Common myeloid progenitor, CD34-positive (primary cell): ENCODE results near the gene RPS2.

Source experiments
- CTCF ChIA-PET: fragments of 350-600 bp; sonication (Branson Sonifier 250); formaldehyde crosslinking; loops from one replicate; lab custom pipeline; 2021; ENCODE audit warnings: antibody characterized with exemption; lab: Charles Lee
- POLR2A ChIA-PET: fragments of 350-600 bp; sonication (Branson Sonifier 250); formaldehyde crosslinking; loops from one replicate; lab custom pipeline; 2021; ENCODE audit warnings: antibody characterized with exemption; lab: Charles Lee
- DNase-seq, 3 donors: peaks; one replicate each; pipeline versions ENCODE4 v3.0.0 to v3.0.0-alpha.2; 2013
- H3K27ac ChIP-seq, 2 experiments: 1 replicate in 1 of 2; 2 replicates in 1 of 2; pipeline ENCODE4 v1.7.0; 2013; ENCODE audit warnings: inconsistent platforms in 2 of 2, low read length in 2 of 2, mild to moderate bottlenecking in 2 of 2, low read depth in 1 of 2, moderate library complexity in 1 of 2; ENCODE audit not compliant: severe bottlenecking in 2 of 2, insufficient read depth in 1 of 2, poor library complexity in 1 of 2
- H3K27me3 ChIP-seq, 5 experiments: replicated peaks in 2 of 5; 1 replicate in 3 of 5; 2 replicates in 2 of 5; pipeline versions ENCODE4 v1.6.1 to v1.7.0; 2013; ENCODE audit warnings: low read length in 4 of 5, mild to moderate bottlenecking in 2 of 5, moderate library complexity in 2 of 5, inconsistent platforms in 1 of 5; ENCODE audit not compliant: insufficient read depth in 5 of 5, control insufficient read depth in 4 of 5
- H3K36me3 ChIP-seq, 4 experiments: 1 replicate in 2 of 4; 2 replicates in 2 of 4; pipeline versions ENCODE4 v1.6.1 to v1.7.0; 2013; ENCODE audit warnings: low read length in 3 of 4, control low read depth in 1 of 4, mild to moderate bottlenecking in 1 of 4; ENCODE audit not compliant: control insufficient read depth in 4 of 4, insufficient read depth in 4 of 4
- H3K4me1 ChIP-seq, 4 experiments: 1 replicate in 3 of 4; 2 replicates in 1 of 4; pipeline versions ENCODE4 v1.6.1 to v1.7.1; 2013; ENCODE audit warnings: low read length in 3 of 4, mild to moderate bottlenecking in 3 of 4, control low read depth in 1 of 4, inconsistent platforms in 1 of 4, moderate library complexity in 1 of 4; ENCODE audit not compliant: control insufficient read depth in 4 of 4, insufficient read depth in 4 of 4; ENCODE audit errors: control extremely low read depth in 1 of 4
- H3K4me3 ChIP-seq, 7 experiments: 1 replicate in 4 of 7; 2 replicates in 3 of 7; pipeline versions ENCODE4 v1.5.1 to v1.7.0; 2013; ENCODE audit warnings: mild to moderate bottlenecking in 7 of 7, low read length in 6 of 7, moderate library complexity in 6 of 7, inconsistent platforms in 2 of 7, low read depth in 2 of 7, control low read depth in 1 of 7; ENCODE audit not compliant: insufficient read depth in 4 of 7, control insufficient read depth in 1 of 7; ENCODE audit errors: extremely low read depth in 1 of 7
- H3K9me3 ChIP-seq, 5 experiments: 1 replicate in 4 of 5; 2 replicates in 1 of 5; pipeline versions ENCODE4 v1.6.1 to v1.7.1; 2013; ENCODE audit warnings: low read length in 4 of 5, mild to moderate bottlenecking in 2 of 5, inconsistent platforms in 1 of 5, low read depth in 1 of 5, moderate library complexity in 1 of 5; ENCODE audit not compliant: control insufficient read depth in 4 of 5, insufficient read depth in 2 of 5; ENCODE audit errors: control extremely low read depth in 1 of 5
- WGBS: methylation state at CpG from one replicate; pipeline ENCODE4 v1.1.5; 2013; ENCODE audit not compliant: insufficient coverage; 5-methylcytosine and 5-hydroxymethylcytosine counted together

The RPS2 gene

GRCh38 chr16:1917665-1918350 is 46.8 kb downstream of the RPS2 start:
- Histone ChIP-seq H3K9me3 (peaks cover 0 to 3% (median 0%) of the 10 kb centered on the region in 5 experiments), H3K36me3 (no peaks in the 10 kb centered on the region), H3K27me3 (peaks cover 5 to 99% (median 45%) of the 10 kb centered on the region in 5 experiments), H3K4me1 (peaks cover 0 to 3% (median 2%) of the 10 kb centered on the region in 4 experiments), H3K4me3 (no peak overlapping the region), H3K27ac (no peak overlapping the region)
- WGBS = 2% methylated on average over 74 of the region's 81 CpGs
- CTCF ChIA-PET = no interaction called here
- no peak for DNase-seq
- POLR2A ChIA-PET = no interaction called here

GRCh38 chr16:1917056-1917664 is 47.5 kb downstream of the RPS2 start:
- CTCF ChIA-PET = no interaction called here
- Histone ChIP-seq H3K27ac (no peak overlapping the region), H3K36me3 (no peaks in the 10 kb centered on the region), H3K9me3 (peaks cover 0 to under 1% (median 0%) of the 10 kb centered on the region in 5 experiments), H3K4me3 (no peak overlapping the region), H3K4me1 (peaks cover 0 to 3% (median 2%) of the 10 kb centered on the region in 4 experiments), H3K27me3 (peaks cover under 1 to 92% (median 41%) of the 10 kb centered on the region in 5 experiments)
- DNase-seq = no peak
- POLR2A ChIA-PET = interaction anchor here (0.6 kb wide), 1 partner anchor 133 kb away, joined by 3 read pairs; no protein-coding TSS in a partner anchor
- 6% methylated on average over 22 of the region's 22 CpGs for WGBS

GRCh38 chr16:1916640-1916990 is 48.0 kb downstream of the RPS2 start:
- no peak for DNase-seq
- H3K9me3 ChIP-seq = no peaks in the 10 kb centered on the region
- 8% methylated on average over 2 of the region's 5 CpGs for WGBS
- peaks cover 0 to 87% (median 41%) of the 10 kb centered on the region in 5 experiments for H3K27me3 ChIP-seq
- no peaks in the 10 kb centered on the region for H3K36me3 ChIP-seq
- no peak overlapping the region for H3K4me3 ChIP-seq
- no peak overlapping the region for H3K27ac ChIP-seq
- ChIA-PET CTCF (interaction anchor here (0.6 to 1.6 kb wide), 2 partner anchors 13 to 113 kb away, joined by 4 read pairs; no protein-coding TSS in a partner anchor), POLR2A (interaction anchor here (0.6 kb wide), 1 partner anchor 133 kb away, joined by 3 read pairs; no protein-coding TSS in a partner anchor)
- peaks cover 0 to 3% (median 2%) of the 10 kb centered on the region in 4 experiments for H3K4me1 ChIP-seq

- no peak overlapping the region for H3K4me3 ChIP-seq
- peaks cover 0 to 81% (median 41%) of the 10 kb centered on the region in 5 experiments for H3K27me3 ChIP-seq
- 76% methylated on average over 23 of the region's 25 CpGs for WGBS
- H3K4me1 ChIP-seq = peaks cover 0 to 3% (median 2%) of the 10 kb centered on the region in 4 experiments
- H3K27ac ChIP-seq = no peak overlapping the region
- POLR2A ChIA-PET = interaction anchor here (0.6 kb wide), 1 partner anchor 132 kb away, joined by 3 read pairs; no protein-coding TSS in a partner anchor
- no peaks in the 10 kb centered on the region for H3K9me3 ChIP-seq
- no peaks in the 10 kb centered on the region for H3K36me3 ChIP-seq
- DNase-seq = no peak
- CTCF ChIA-PET = interaction anchor here (0.6 to 1.6 kb wide), 3 partner anchors 13 to 112 kb away, joined by 3 to 4 read pairs (median 4); no protein-coding TSS in a partner anchor
Observed at GRCh38 chr16:1915732-1916639, 48.6 kb downstream of the RPS2 start.

- WGBS = 66% methylated on average over 3 of the region's 8 CpGs
- ChIA-PET CTCF (interaction anchor here (1.1 to 1.6 kb wide), 3 partner anchors 9 to 14 kb away, joined by 3 to 5 read pairs (median 4); no protein-coding TSS in a partner anchor), POLR2A (no interaction called here)
- no peak for DNase-seq
- Histone ChIP-seq H3K9me3 (no peaks in the 10 kb centered on the region), H3K36me3 (no peaks in the 10 kb centered on the region), H3K4me1 (peaks cover 0 to 3% (median 2%) of the 10 kb centered on the region in 4 experiments), H3K4me3 (no peak overlapping the region), H3K27ac (no peak overlapping the region), H3K27me3 (peaks cover 0 to 71% (median 33%) of the 10 kb centered on the region in 5 experiments)
Observed at GRCh38 chr16:1914988-1915387, 49.6 kb downstream of the RPS2 start.

- no peak for DNase-seq
- ChIA-PET POLR2A (no interaction called here), CTCF (interaction anchor here (1.5 kb wide), 1 partner anchor 10 kb away, joined by 5 read pairs; no protein-coding TSS in a partner anchor)
- Histone ChIP-seq H3K27me3 (peaks cover 0 to 67% (median 32%) of the 10 kb centered on the region in 5 experiments), H3K9me3 (no peaks in the 10 kb centered on the region), H3K27ac (no peak overlapping the region), H3K4me1 (peaks cover 0 to 3% (median 2%) of the 10 kb centered on the region in 4 experiments), H3K36me3 (no peaks in the 10 kb centered on the region), H3K4me3 (no peak overlapping the region)
- 54% methylated on average over 14 of the region's 15 CpGs for WGBS
Observed at GRCh38 chr16:1914084-1914608, 50.5 kb downstream of the RPS2 start.
